CD8-positive, alpha-beta memory T cell (primary cell): ENCODE measurements around the gene SNX1. TPM values are rescaled to one million over a fixed set of nuclear protein-coding genes. Genes with fewer than 3 reads are reported as not detected.
A peak's percentile ranks its signal among the peaks of the same experiment; 100 is the strongest.
"Not testable (repeated sequence)": the region's sequence is repeated elsewhere in the genome, so short reads cannot be mapped to it uniquely, and the experiment has no call there.

ENCODE experiments used
- CTCF ChIA-PET: fragments of 350-600 bp; sonication (Branson Sonifier 250); formaldehyde crosslinking; loops from one replicate; lab custom pipeline; 2021; ENCODE audit warnings: antibody characterized with exemption; lab: Charles Lee
- POLR2A ChIA-PET: fragments of 350-600 bp; sonication (Branson Sonifier 250); formaldehyde crosslinking; loops from one replicate; lab custom pipeline; 2021; ENCODE audit warnings: antibody characterized with exemption; lab: Charles Lee
- DNase-seq, 5 donors: peaks; one replicate each; pipeline versions ENCODE4 v3.0.0 to v3.0.0-alpha.2; 2020 to 2022; ENCODE audit warnings: mixed read lengths in 1 of 5
- H3K27ac ChIP-seq: one replicate; pipeline ENCODE4 v1.7.0; 2013; ENCODE audit warnings: low read depth, mild to moderate bottlenecking, low read length, moderate library complexity
- H3K27me3 ChIP-seq: 2 replicates; pipeline ENCODE4 v1.7.0; 2013; ENCODE audit warnings: low read length, mild to moderate bottlenecking; ENCODE audit not compliant: insufficient read depth, poor library complexity, severe bottlenecking
- H3K36me3 ChIP-seq: 2 replicates; pipeline ENCODE4 v1.7.0; 2013; ENCODE audit warnings: mild to moderate bottlenecking, low read length, moderate library complexity; ENCODE audit not compliant: insufficient read depth
- H3K4me1 ChIP-seq: 2 replicates; pipeline ENCODE4 v1.7.0; 2013; ENCODE audit warnings: mild to moderate bottlenecking, low read length, moderate library complexity; ENCODE audit not compliant: insufficient read depth
- H3K4me3 ChIP-seq: 2 replicates; pipeline ENCODE4 v1.7.0; 2013; ENCODE audit warnings: mild to moderate bottlenecking, low read length
- H3K9me3 ChIP-seq: 2 replicates; pipeline ENCODE4 v1.7.0; 2013; ENCODE audit warnings: mild to moderate bottlenecking, low read length
- H3K27ac Mint-ChIP-seq, 8 donors: one replicate each; pipeline ENCODE4 v1.8.0; 2020 to 2021; ENCODE audit warnings: mixed read lengths in 8 of 8, mild to moderate bottlenecking in 6 of 8, inconsistent platforms in 3 of 8, moderate library complexity in 3 of 8
- H3K27me3 Mint-ChIP-seq, 2 donors: one replicate each; pipeline ENCODE4 v1.8.0; 2020 to 2021; ENCODE audit warnings: mixed read lengths in 2 of 2, mild to moderate bottlenecking in 1 of 2, moderate library complexity in 1 of 2
- H3K36me3 Mint-ChIP-seq, 3 donors: one replicate each; pipeline ENCODE4 v1.8.0; 2020 to 2021; ENCODE audit warnings: mixed read lengths in 3 of 3, inconsistent platforms in 1 of 3, mild to moderate bottlenecking in 1 of 3
- H3K4me1 Mint-ChIP-seq, 3 donors: one replicate each; pipeline ENCODE4 v1.8.0; 2020 to 2021; ENCODE audit warnings: mixed read lengths in 3 of 3, inconsistent platforms in 1 of 3, mild to moderate bottlenecking in 1 of 3
- H3K4me3 Mint-ChIP-seq, 7 donors: one replicate each; pipeline ENCODE4 v1.8.0; 2020 to 2021; ENCODE audit warnings: mixed read lengths in 7 of 7, mild to moderate bottlenecking in 6 of 7, moderate library complexity in 4 of 7, inconsistent platforms in 2 of 7
- H3K9me3 Mint-ChIP-seq, 5 donors: one replicate each; pipeline ENCODE4 v1.8.0; 2020 to 2022; ENCODE audit warnings: mixed read lengths in 5 of 5, mild to moderate bottlenecking in 3 of 5, moderate library complexity in 2 of 5, inconsistent platforms in 1 of 5
- polyA plus RNA-seq: library from polyadenylated mRNA; unstranded; fragments of 300-500 nt; fragmentation: Illumina TruSeq; gene quantifications from one replicate; pipeline ENCODE4 v1.2.3, GENCODE V29; 2021
- total RNA-seq, 2 experiments: library from RNA; stranded (reverse); gene quantifications; one replicate each; pipeline ENCODE4 v1.2.3, GENCODE V29; 2021

The SNX1 gene
- total and polyA plus RNA-seq, 3 experiments from 2014 or later: 63.4 to 93.6 (median 90.1) TPM

DNA sequence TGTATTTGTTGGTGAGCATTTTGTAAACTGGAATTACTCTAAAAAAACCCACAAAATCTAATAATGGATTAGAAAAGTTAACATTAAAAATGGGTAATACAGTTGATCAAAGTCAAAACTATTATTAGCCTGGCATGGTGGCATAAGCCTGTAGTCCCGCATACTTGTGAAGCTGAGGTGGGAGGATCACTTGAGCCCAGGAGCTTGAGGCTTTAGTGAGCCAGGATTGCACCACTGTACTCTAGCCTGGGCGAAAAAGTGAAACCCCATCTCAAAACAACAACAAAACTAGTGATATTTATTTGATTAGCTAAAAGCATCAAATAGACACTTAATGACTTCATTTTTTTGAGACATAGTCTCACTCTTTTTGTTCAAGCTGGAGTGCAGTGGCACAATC is 3.6 kb downstream of the SNX1 start:
- H3K27ac ChIP-seq: no peak overlapping the region
- peaks cover 0 to 18% (median 0%) of the 10 kb centered on the region in 3 donors for H3K36me3 Mint-ChIP-seq

DNA sequence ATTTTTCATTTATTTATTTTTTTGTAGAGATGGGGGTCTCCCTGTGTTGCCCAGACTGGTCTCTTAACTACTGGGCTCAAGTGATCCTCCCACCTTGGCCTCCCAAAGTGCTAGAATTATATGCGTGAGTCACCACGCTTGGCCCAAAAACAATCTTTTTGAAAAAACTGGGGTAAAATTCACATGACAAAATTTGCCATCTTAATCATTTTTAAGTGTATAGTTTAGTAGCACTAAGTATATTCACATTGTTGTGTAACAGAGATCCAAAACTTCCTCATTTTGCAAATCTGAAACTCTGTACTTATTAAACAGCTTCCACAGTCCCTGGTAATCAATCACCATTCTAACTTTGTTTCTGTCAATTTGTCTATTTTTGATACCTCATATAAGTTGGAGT is 5.2 kb downstream of the SNX1 start:
- Histone ChIP-seq H3K36me3 (no peaks in the 10 kb centered on the region), H3K9me3 (no peaks in the 10 kb centered on the region), H3K27me3 (no peaks in the 10 kb centered on the region), H3K4me3 (no peak overlapping the region), H3K27ac (no peak overlapping the region), H3K4me1 (peaks cover 33% of the 10 kb centered on the region)
- Mint-ChIP-seq H3K4me3 (peak overlapping the region in 1 of 7 donors; percentile 34), H3K27me3 (peaks cover 0 to 1% of the 10 kb centered on the region in 2 donors), H3K9me3 (no peaks in the 10 kb centered on the region), H3K36me3 (peaks cover 0 to 16% (median 0%) of the 10 kb centered on the region in 3 donors), H3K4me1 (peaks cover 53 to 80% (median 69%) of the 10 kb centered on the region in 3 donors), H3K27ac (peak overlapping the region in 3 of 8 donors; percentile 32 to 41 (median 38))
- ChIA-PET CTCF (interaction anchor here (1.1 kb wide), 1 partner anchor 52 kb away, joined by 4 read pairs; no protein-coding TSS in a partner anchor), POLR2A (no interaction called here)
- DNase-seq: no peak

More for the DNA sequence above, 3.6 kb downstream of the SNX1 start:
- no peaks in the 10 kb centered on the region for H3K9me3 Mint-ChIP-seq
- Histone ChIP-seq H3K4me1 (peaks cover 45% of the 10 kb centered on the region), H3K27me3 (no peaks in the 10 kb centered on the region), H3K4me3 (no peak overlapping the region), H3K36me3 (no peaks in the 10 kb centered on the region), H3K9me3 (no peaks in the 10 kb centered on the region)
- CTCF ChIA-PET: interaction anchor here (0.9 to 2.6 kb wide), 2 partner anchors 11 to 12 kb away, joined by 3 to 5 read pairs; no protein-coding TSS in a partner anchor
- POLR2A ChIA-PET: interaction anchor here (0.6 kb wide), 1 partner anchor 356 kb away, joined by 3 read pairs; no protein-coding TSS in a partner anchor
- no peak for DNase-seq
- peaks cover 64 to 87% (median 76%) of the 10 kb centered on the region in 3 donors for H3K4me1 Mint-ChIP-seq
- H3K27me3 Mint-ChIP-seq: no peaks in the 10 kb centered on the region
- peak overlapping the region in 2 of 7 donors; percentile 15 to 54 for H3K4me3 Mint-ChIP-seq
- H3K27ac Mint-ChIP-seq: peak overlapping the region in 3 of 8 donors; percentile 11 to 42 (median 21)

DNA sequence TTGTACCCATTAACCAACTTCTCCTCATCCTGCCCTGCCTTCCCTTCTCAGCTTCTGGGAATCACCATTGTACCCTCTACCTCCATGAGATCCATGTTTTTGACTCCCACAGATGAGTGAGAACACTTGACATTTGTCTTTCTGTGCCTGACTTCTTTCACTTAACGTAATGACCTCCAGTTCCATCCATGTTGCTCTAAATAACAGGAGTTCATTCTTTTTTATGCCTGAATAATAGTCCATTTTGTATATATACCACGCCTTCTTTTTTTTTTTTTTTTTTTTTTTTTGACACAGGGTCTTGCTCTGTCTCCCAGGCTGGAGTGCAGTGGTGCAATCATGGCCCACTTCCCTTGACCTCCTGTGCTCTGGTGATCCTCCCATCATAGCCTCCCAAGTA is 6.7 kb downstream of the SNX1 start:
- DNase-seq: no peak
- Mint-ChIP-seq H3K4me1 (peaks cover 47 to 79% (median 68%) of the 10 kb centered on the region in 3 donors), H3K9me3 (no peaks in the 10 kb centered on the region), H3K36me3 (peaks cover 0 to 18% (median 0%) of the 10 kb centered on the region in 3 donors), H3K27ac (peak overlapping the region in 1 of 8 donors; percentile 66), H3K4me3 (peak overlapping the region in 1 of 7 donors; percentile 11), H3K27me3 (peaks cover 0 to 1% of the 10 kb centered on the region in 2 donors)
- Histone ChIP-seq H3K4me1 (peaks cover 26% of the 10 kb centered on the region), H3K4me3 (no peak overlapping the region), H3K27ac (no peak overlapping the region), H3K27me3 (no peaks in the 10 kb centered on the region), H3K9me3 (no peaks in the 10 kb centered on the region), H3K36me3 (peaks cover 3% of the 10 kb centered on the region)
- CTCF ChIA-PET: no interaction called here
- POLR2A ChIA-PET: interaction anchor here (0.7 kb wide), 1 partner anchor 60 kb away, joined by 8 read pairs; no protein-coding TSS in a partner anchor

DNA sequence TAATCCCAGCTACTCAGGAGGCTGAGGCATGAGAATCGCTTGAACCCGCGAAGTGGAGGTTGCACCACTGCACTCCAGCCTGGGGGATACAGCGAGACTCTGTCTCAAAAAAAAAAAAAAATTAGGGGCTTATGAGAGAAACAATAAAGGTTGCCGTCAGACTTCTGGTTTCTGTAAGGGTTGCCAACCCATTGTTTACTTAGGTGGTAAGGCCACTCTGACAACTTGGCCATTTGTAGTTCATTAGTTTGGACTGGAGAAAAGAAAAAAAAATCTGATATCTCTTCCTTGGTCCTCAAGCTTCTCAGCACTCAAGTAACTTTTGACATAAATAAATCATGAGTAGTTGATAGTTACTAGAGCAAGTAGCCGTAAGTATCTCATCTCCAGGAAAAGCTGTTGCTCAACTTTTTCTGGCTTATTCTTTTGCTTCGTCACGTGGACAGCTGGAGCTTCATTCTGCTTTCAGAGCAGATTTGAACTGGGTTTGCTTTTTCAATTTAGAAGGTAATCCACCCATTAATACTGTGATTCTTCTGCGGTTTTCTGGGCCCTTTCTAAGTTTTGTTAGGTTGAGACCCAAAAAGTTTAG is 9.4 kb downstream of the SNX1 start:
- no peak overlapping the region for H3K27ac ChIP-seq
- H3K4me1 ChIP-seq: peaks cover 25% of the 10 kb centered on the region
- no peak overlapping the region for H3K4me3 ChIP-seq
- DNase-seq: no peak
- peaks cover 3% of the 10 kb centered on the region for H3K36me3 ChIP-seq
- Mint-ChIP-seq H3K4me1 (peaks cover 36 to 70% (median 64%) of the 10 kb centered on the region in 3 donors), H3K36me3 (peaks cover 0 to 17% (median 0%) of the 10 kb centered on the region in 3 donors), H3K27ac (no peak overlapping the region), H3K27me3 (peaks cover 0 to 1% of the 10 kb centered on the region in 2 donors), H3K4me3 (no peak overlapping the region), H3K9me3 (no peaks in the 10 kb centered on the region)
- no peaks in the 10 kb centered on the region for H3K27me3 ChIP-seq
- ChIA-PET CTCF (no interaction called here), POLR2A (no interaction called here)
- H3K9me3 ChIP-seq: no peaks in the 10 kb centered on the region

DNA sequence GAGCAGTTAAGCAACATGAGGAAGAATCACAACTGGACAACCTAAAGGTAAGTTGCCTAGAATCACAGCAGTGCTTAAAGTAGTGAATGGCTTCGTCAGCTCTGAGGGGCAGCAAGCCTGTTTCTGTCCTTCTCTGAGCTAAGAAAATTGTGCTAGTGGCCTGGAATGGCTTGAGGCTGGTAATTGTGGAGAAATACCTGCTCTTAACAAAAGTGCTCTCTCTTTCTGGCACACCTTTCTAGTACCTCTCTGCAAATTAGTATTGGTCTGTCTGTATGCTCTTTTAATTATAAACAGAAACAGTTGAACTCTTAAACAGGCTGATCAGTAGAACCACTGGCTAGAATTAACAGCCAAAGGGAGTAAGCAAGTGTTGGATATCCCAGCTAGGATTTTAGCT is 11.6 kb downstream of the SNX1 start:
- peaks cover 0 to 1% of the 10 kb centered on the region in 2 donors for H3K27me3 Mint-ChIP-seq
- DNase-seq: no peak
- H3K36me3 ChIP-seq: peaks cover 3% of the 10 kb centered on the region
- H3K27me3 ChIP-seq: no peaks in the 10 kb centered on the region
- ChIA-PET CTCF (no interaction called here), POLR2A (no interaction called here)
- peaks cover 39% of the 10 kb centered on the region for H3K4me1 ChIP-seq
- H3K36me3 Mint-ChIP-seq: peaks cover 0 to 18% (median 0%) of the 10 kb centered on the region in 3 donors
- H3K9me3 Mint-ChIP-seq: no peaks in the 10 kb centered on the region
- no peak overlapping the region for H3K27ac ChIP-seq
- peak overlapping the region in 2 of 8 donors; percentile 19 to 23 for H3K27ac Mint-ChIP-seq
- H3K4me3 Mint-ChIP-seq: no peak overlapping the region
- no peaks in the 10 kb centered on the region for H3K9me3 ChIP-seq
- H3K4me1 Mint-ChIP-seq: peaks cover 46 to 74% (median 69%) of the 10 kb centered on the region in 3 donors
- no peak overlapping the region for H3K4me3 ChIP-seq

DNA sequence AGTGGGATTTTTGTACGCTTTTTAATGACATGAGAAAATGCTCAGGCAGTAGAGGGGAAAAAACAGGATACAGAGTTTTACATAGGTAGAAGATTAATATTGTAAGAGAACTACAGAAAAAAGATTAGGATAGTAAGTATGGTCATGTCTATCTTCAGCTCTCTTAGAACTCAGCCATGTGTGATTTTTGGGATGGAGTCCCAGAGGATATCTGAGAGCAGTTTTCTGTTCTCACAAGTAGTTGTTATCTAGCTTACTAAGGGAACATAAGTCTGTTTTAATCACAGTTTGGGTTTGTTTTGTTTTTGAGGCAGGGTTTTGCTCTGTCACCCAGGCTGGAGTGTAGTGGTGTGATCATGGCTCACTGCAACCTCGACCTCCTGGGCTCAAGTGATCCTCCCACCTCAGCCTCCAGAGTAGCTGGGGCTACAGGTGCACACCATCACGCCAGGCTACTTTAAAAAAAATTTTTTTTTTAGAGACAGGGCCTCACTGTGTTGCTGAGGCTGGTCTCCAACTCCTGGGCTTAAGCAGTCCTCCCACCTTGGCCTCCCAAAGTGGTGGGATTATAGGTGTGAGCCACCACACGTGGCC is 14.4 kb downstream of the SNX1 start:
- H3K4me3 ChIP-seq, H3K27me3 Mint-ChIP-seq, H3K9me3 Mint-ChIP-seq, H3K27me3 ChIP-seq, POLR2A ChIA-PET, H3K27ac ChIP-seq, DNase-seq, H3K9me3 ChIP-seq: not testable (repeated sequence)
- CTCF ChIA-PET: interaction anchor here (0.9 to 1.6 kb wide), 2 partner anchors 11 to 44 kb away, joined by 3 read pairs; no protein-coding TSS in a partner anchor
- H3K36me3 Mint-ChIP-seq: peaks cover 0 to 41% (median 9%) of the 10 kb centered on the region in 3 donors
- H3K4me1 Mint-ChIP-seq: peaks cover 36 to 61% (median 61%) of the 10 kb centered on the region in 3 donors
- Histone ChIP-seq H3K4me1 (peaks cover 34% of the 10 kb centered on the region), H3K36me3 (peaks cover 20% of the 10 kb centered on the region)
- H3K27ac Mint-ChIP-seq: peak overlapping the region in 5 of 8 donors; percentile 54 to 83 (median 64)
- H3K4me3 Mint-ChIP-seq: peak overlapping the region in 1 of 7 donors; percentile 10

DNA sequence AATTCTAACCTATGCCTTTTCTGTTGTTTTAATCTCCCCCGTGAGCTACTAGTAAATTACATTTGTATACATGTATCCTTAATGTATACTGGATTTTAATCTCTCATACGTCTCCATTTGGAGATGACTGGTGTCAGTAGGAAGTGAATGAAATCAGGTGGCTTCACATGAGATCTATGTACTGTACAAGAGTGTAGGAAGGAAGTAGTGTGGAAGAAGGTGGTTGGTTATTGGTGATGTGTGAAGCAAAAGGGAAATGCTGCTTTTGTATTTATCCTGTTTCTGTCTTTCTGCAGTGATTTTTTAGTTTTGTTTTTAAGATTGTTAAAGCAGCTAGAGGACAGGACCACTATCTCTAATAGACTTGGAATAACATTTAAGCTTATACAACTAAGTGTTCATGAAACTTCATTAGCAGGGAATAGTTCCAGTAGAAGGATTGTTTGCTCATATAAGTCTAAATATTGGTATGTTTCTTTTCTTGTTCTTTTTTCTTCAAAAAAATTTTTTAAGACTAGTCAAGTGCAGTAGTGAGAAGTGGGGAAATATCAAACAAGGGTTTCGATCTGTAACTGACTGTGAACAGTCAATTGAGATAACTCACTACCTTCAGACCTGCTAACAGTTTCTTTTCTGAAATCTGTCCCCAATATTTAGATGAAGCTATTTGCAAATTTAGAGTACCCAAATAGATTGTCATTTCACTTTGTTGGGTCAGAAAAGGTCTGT is 15.3 kb downstream of the SNX1 start:
- peak overlapping the region in 7 of 8 donors; percentile 0 to 78 (median 54) for H3K27ac Mint-ChIP-seq
- H3K36me3 Mint-ChIP-seq: peaks cover 0 to 50% (median 11%) of the 10 kb centered on the region in 3 donors
- peaks cover 20% of the 10 kb centered on the region for H3K36me3 ChIP-seq
- H3K4me3 ChIP-seq: no peak overlapping the region
- H3K27me3 Mint-ChIP-seq: no peaks in the 10 kb centered on the region
- H3K4me1 ChIP-seq: peaks cover 34% of the 10 kb centered on the region
- no peaks in the 10 kb centered on the region for H3K9me3 ChIP-seq
- H3K4me1 Mint-ChIP-seq: peaks cover 33 to 54% (median 54%) of the 10 kb centered on the region in 3 donors
- no peaks in the 10 kb centered on the region for H3K9me3 Mint-ChIP-seq
- no peak for DNase-seq
- H3K27ac ChIP-seq: no peak overlapping the region
- ChIA-PET POLR2A (no interaction called here), CTCF (interaction anchor here (0.9 to 1.6 kb wide), 2 partner anchors 12 to 43 kb away, joined by 3 read pairs; no protein-coding TSS in a partner anchor)
- peak overlapping the region in 3 of 7 donors; percentile 1 to 44 (median 24) for H3K4me3 Mint-ChIP-seq
- no peaks in the 10 kb centered on the region for H3K27me3 ChIP-seq
